Measurements from ENCODE around the gene SCARB1. TPM values are rescaled to one million over a fixed set of nuclear protein-coding genes. Genes with fewer than 3 reads are reported as not detected.
A peak's percentile ranks its signal among the peaks of the same experiment; 100 is the strongest.

The SCARB1 gene
- total and polyA plus RNA-seq, 9 of the 15 experiments (the other 6 are each of a cell fraction or from before 2014, with no cell fraction given) = 0.56 to 157 (median 52.8) TPM

DNA sequence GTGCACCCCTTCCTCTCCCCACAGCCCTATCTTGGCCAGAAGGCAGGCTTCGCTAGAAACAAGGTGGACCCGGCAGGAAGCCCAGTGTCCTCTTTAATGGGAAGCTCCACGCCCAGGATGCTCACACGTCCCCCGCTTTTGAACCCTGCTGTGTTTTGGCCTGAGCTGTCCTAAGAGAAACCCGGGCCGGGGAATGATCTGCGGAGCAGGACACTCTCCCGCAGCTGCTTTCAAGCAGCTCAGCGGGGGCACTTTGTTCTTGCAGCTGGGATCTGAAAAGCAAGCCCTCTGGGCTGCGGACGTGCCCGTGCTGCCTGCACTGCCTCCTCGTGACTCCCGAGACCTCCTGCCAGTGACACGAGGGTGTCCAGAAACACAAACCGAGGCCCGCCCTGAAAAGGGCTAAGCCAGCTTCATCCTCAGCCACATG lies 30.0 kb downstream of the SCARB1 start:
- Histone ChIP-seq H3K79me2 (ENCODE audit: control insufficient read depth, insufficient read depth, low read length) (peaks cover 88% of the 10 kb centered on the region), H2AFZ (ENCODE audit: low read depth, low read length) (no peak overlapping the region), H3K4me3 (no peak overlapping the region), H3K9me3 (replicated peaks; ENCODE audit: control insufficient read depth, insufficient read depth, low read depth, low read length) (peaks cover 4% of the 10 kb centered on the region; the same call in 1 of the 2 replicates), H3K27ac (ENCODE audit: extremely low read depth, low read depth, low read length) (no peak overlapping the region), H3K4me2 (ENCODE audit: insufficient read depth, low read length) (no peak overlapping the region), H3K27me3 (ENCODE audit: control insufficient read depth in 2 of 2, insufficient read depth in 2 of 2, low read length in 2 of 2) (no peaks in the 10 kb centered on the region), H3K9ac (ENCODE audit: insufficient read depth in 1 of 2, low read depth in 2 of 2, low read length in 2 of 2) (peak overlapping the region in 1 of 2 experiments; percentile 65; a peak in 2 of 4 replicates), H3K9me1 (ENCODE audit: control insufficient read depth, insufficient read depth, low read length) (peaks cover 10% of the 10 kb centered on the region), H4K20me1 (replicated peaks; ENCODE audit: control insufficient read depth, insufficient read depth, low read length) (0 out of 2 replicates have a peak, but pooled peaks cover 4% of the 10 kb centered on the region), H3K36me3 (ENCODE audit: control insufficient read depth, insufficient read depth, low read length) (peaks cover 54% of the 10 kb centered on the region; the same call in 2 of the 3 replicates), H3K4me1 (replicated peaks in 1 of 2; ENCODE audit: control insufficient read depth in 2 of 2, insufficient read depth in 2 of 2, low read length in 2 of 2) (peaks cover 4 to 25% of the 10 kb centered on the region in 2 experiments; a peak in 4 of 5 replicates)
- peak in 2 of 4 experiments; percentile 22 to 56 for DNase-seq (ENCODE audit: extremely low read depth in 1 of 4, low spot score in 3 of 4)
- in situ Hi-C loops (cut with MboI) (no loop called here), intact Hi-C loops (cut with micrococcal nuclease) (no loop called here)
- no peak for TF ChIP-seq DDX20 (tag; IDR thresholded peaks at IDR 0.05; ENCODE audit: low read depth)
- TF ChIP-seq ZBTB1 (CRISPR knock-in tag; IDR thresholded peaks at IDR 0.05; ENCODE audit: borderline replicate concordance, low read depth) = 0 out of 2 replicates have a peak, but pooled peaks have one; percentile 25
- TF ChIP-seq, protein P1, sequence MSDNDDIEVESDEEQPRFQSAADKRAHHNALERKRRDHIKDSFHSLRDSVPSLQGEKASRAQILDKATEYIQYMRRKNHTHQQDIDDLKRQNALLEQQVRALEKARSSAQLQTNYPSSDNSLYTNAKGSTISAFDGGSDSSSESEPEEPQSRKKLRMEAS (CRISPR knock-in tag; IDR thresholded peaks at IDR 0.05) = 0 out of 2 replicates have a peak, but pooled peaks have one; percentile 27
- no peak for TF ChIP-seq ZNF707 (CRISPR knock-in tag; conservative IDR thresholded peaks at IDR 0.05)
- TF ChIP-seq NFIC (IDR thresholded peaks at IDR 0.05) = peak; percentile 53
- POLR2A ChIA-PET = interaction anchor here (0.8 kb wide), 1 partner anchor 76 kb away, joined by 3 read pairs; no protein-coding TSS in a partner anchor
- CTCF ChIA-PET (ENCODE audit: low intra/inter-chr PET ratio) = no interaction called here
- WGBS (ENCODE audit: insufficient coverage, low coverage, missing lambda C conversion rate) = 63% methylated on average over 17 of the region's 18 CpGs
- peak; percentile 30 for ATAC-seq
- FAIRE-seq = no peak
- no TSS peak for BruUV-seq (replicated peaks)
